Tibial nerve (tissue), 4 donors: Measurements from ENCODE around the gene ARID1B. TPM values are rescaled to one million over a fixed set of nuclear protein-coding genes. Genes with fewer than 3 reads are reported as not detected.
A peak's percentile ranks its signal among the peaks of the same experiment; 100 is the strongest.

Experiments
- DNase-seq, 2 donors: peaks; one replicate each; pipeline ENCODE4 v3.0.0-alpha.2; 2019; ENCODE audit warnings: low spot score in 2 of 2
- H3K27ac ChIP-seq, 4 donors: fragments of 200-600 bp; sonication (generic) in 3 of 4; one replicate each; pipeline ENCODE4 v1.5.1; 2017 to 2019; ENCODE audit warnings: mild to moderate bottlenecking in 1 of 4
- H3K27me3 ChIP-seq, 2 donors: fragments of 200-600 bp; sonication (generic) in 1 of 2; one replicate each; pipeline versions ENCODE4 v1.5.1 to v1.6.0; 2017 to 2019
- H3K36me3 ChIP-seq, 3 donors: fragments of 200-600 bp; sonication (generic); one replicate each; pipeline ENCODE4 v1.5.1; 2018 to 2019
- H3K4me1 ChIP-seq, 4 donors: fragments of 200-600 bp; sonication (generic) in 3 of 4; one replicate each; pipeline ENCODE4 v1.5.1; 2017 to 2019
- H3K4me3 ChIP-seq, 4 donors: fragments of 200-600 bp; sonication (generic) in 3 of 4; one replicate each; pipeline ENCODE4 v1.5.1; 2017 to 2019; ENCODE audit warnings: mild to moderate bottlenecking in 1 of 4, moderate library complexity in 1 of 4
- H3K9me3 ChIP-seq, 4 donors: fragments of 200-600 bp; sonication (generic) in 3 of 4; one replicate each; pipeline ENCODE4 v1.5.1; 2017 to 2019
- CTCF ChIP-seq, 5 experiments: fragments of 200-600 bp in 3 of 5; fragments of 450-650 bp in 2 of 5; sonication (generic) in 3 of 5; IDR thresholded peaks; one replicate each; pipeline ENCODE4 v1.5.1; 2016 to 2019; ENCODE audit warnings: antibody characterized with exemption in 5 of 5, mild to moderate bottlenecking in 3 of 5, moderate library complexity in 2 of 5
- EP300 ChIP-seq, 2 donors: sonication (generic); formaldehyde crosslinking; IDR thresholded peaks; one replicate each; pipeline ENCODE4 v1.6.1; 2017; ENCODE audit warnings: antibody characterized with exemption in 2 of 2, mild to moderate bottlenecking in 1 of 2
- POLR2A ChIP-seq, 2 donors: fragments of 450-650 bp; IDR thresholded peaks; one replicate each; pipeline ENCODE4 v1.6.1; 2017; ENCODE audit warnings: antibody characterized with exemption in 2 of 2, mild to moderate bottlenecking in 2 of 2, moderate library complexity in 2 of 2
- WGBS, 2 donors: methylation state at CpG; one replicate each; pipeline ENCODE4 v1.1.5; 2018; 5-methylcytosine and 5-hydroxymethylcytosine counted together
- total RNA-seq, 4 donors: library from RNA; depleted of rRNA; stranded (reverse); fragments of >200 nt; gene quantifications; one replicate each; pipeline ENCODE4 v1.1.0, GENCODE V29; 2016

Gene ARID1B
- total RNA-seq, 4 donors from 2014 or later, result 91.5 to 123 (median 110) TPM

GRCh38 chr6:156824142-156824541 lies 47.0 kb downstream of the ARID1B start:
- TF ChIP-seq POLR2A (IDR thresholded peaks at IDR 0.05), result no peak
- no peak for TF ChIP-seq EP300 (IDR thresholded peaks at IDR 0.05)
- TF ChIP-seq CTCF (IDR thresholded peaks at IDR 0.05), result no peak
- Histone ChIP-seq H3K9me3 (no peaks in the 10 kb centered on the region), H3K4me3 (no peak overlapping the region), H3K27ac (no peak overlapping the region), H3K36me3 (peaks cover 0 to 3% (median 0%) of the 10 kb centered on the region in 3 donors), H3K4me1 (peaks cover 0 to 94% (median 20%) of the 10 kb centered on the region in 4 donors), H3K27me3 (no peaks in the 10 kb centered on the region)
- DNase-seq, result no peak
- WGBS, 2 donors, result 72 to 77% methylated on average over 8 of the region's 8 CpGs

- H3K36me3 ChIP-seq, result peaks cover 0 to 15% (median 0%) of the 10 kb centered on the region in 3 donors
- peaks cover 0 to 83% (median 17%) of the 10 kb centered on the region in 4 donors for H3K4me1 ChIP-seq
- H3K27me3 ChIP-seq, result no peaks in the 10 kb centered on the region
- no peak overlapping the region for H3K27ac ChIP-seq
- WGBS, 2 donors, result 28 to 31% methylated on average over 3 of the region's 3 CpGs
- no peaks in the 10 kb centered on the region for H3K9me3 ChIP-seq
- no peak for TF ChIP-seq CTCF (IDR thresholded peaks at IDR 0.05)
- TF ChIP-seq EP300 (IDR thresholded peaks at IDR 0.05), result no peak
- TF ChIP-seq POLR2A (IDR thresholded peaks at IDR 0.05), result no peak
- H3K4me3 ChIP-seq, result no peak overlapping the region
- DNase-seq, result no peak
Measured at GRCh38 chr6:156825475-156825874, 48.3 kb downstream of the ARID1B start.

- Histone ChIP-seq H3K9me3 (no peaks in the 10 kb centered on the region), H3K36me3 (peaks cover 0 to 16% (median 0%) of the 10 kb centered on the region in 3 donors), H3K4me3 (no peak overlapping the region), H3K27ac (peak overlapping the region in 1 of 4 donors; percentile 73), H3K4me1 (peaks cover 0 to 80% (median 18%) of the 10 kb centered on the region in 4 donors), H3K27me3 (no peaks in the 10 kb centered on the region)
- no peak for DNase-seq
- TF ChIP-seq CTCF (IDR thresholded peaks at IDR 0.05) (no peak), POLR2A (IDR thresholded peaks at IDR 0.05) (no peak), EP300 (IDR thresholded peaks at IDR 0.05) (no peak)
- WGBS, 2 donors, result 92 to 95% methylated on average over 10 of the region's 10 CpGs
Measured at GRCh38 chr6:156826290-156826955, 49.2 kb downstream of the ARID1B start.

GRCh38 chr6:156827382-156827781 lies 50.2 kb downstream of the ARID1B start:
- 55 to 72% methylated on average over 4 of the region's 4 CpGs for whole genome bisulfite sequencing, 2 donors
- H3K9me3 ChIP-seq, result no peaks in the 10 kb centered on the region
- peaks cover 0 to 80% (median 19%) of the 10 kb centered on the region in 4 donors for H3K4me1 ChIP-seq
- H3K4me3 ChIP-seq, result no peak overlapping the region
- H3K27me3 ChIP-seq, result no peaks in the 10 kb centered on the region
- peaks cover 0 to 16% (median 0%) of the 10 kb centered on the region in 3 donors for H3K36me3 ChIP-seq
- TF ChIP-seq EP300 (IDR thresholded peaks at IDR 0.05) (peak; percentile 50 to 59), CTCF (IDR thresholded peaks at IDR 0.05) (no peak)
- DNase-seq, result no peak
- peak overlapping the region in 2 of 4 donors; percentile 45 to 73 for H3K27ac ChIP-seq

GRCh38 chr6:156828280-156828703 lies 51.1 kb downstream of the ARID1B start:
- TF ChIP-seq CTCF (IDR thresholded peaks at IDR 0.05) (no peak), EP300 (IDR thresholded peaks at IDR 0.05) (no peak), POLR2A (IDR thresholded peaks at IDR 0.05) (no peak)
- H3K9me3 ChIP-seq, result no peaks in the 10 kb centered on the region
- no peaks in the 10 kb centered on the region for H3K27me3 ChIP-seq
- H3K36me3 ChIP-seq, result peaks cover 0 to 16% (median 0%) of the 10 kb centered on the region in 3 donors
- DNase-seq, result no peak
- H3K4me3 ChIP-seq, result no peak overlapping the region
- H3K27ac ChIP-seq, result peak overlapping the region in 2 of 4 donors; percentile 73 to 77
- peaks cover 3 to 80% (median 18%) of the 10 kb centered on the region in 4 donors for H3K4me1 ChIP-seq
- WGBS, 2 donors, result 64 to 80% methylated on average over 5 of the region's 5 CpGs
